Fibroblast of lung (primary cell): ENCODE results near the gene TMEM175.

Experiments used
- EZH2 ChIP-seq: IDR thresholded peaks from 2 replicates; pipeline ENCODE4 v1.5.1; 2012; ENCODE audit warnings: low read length, control low read depth, mild to moderate bottlenecking; ENCODE audit errors: missing control alignments
- TF ChIP-seq, protein P1 (sequence below), 2 donors: IDR thresholded peaks in 1 of 2; conservative IDR thresholded peaks in 1 of 2; 1 replicate in 1 of 2; 2 replicates in 1 of 2; pipeline ENCODE4 v1.5.1; 2011 to 2012; ENCODE audit warnings: low read length in 2 of 2, control low read depth in 1 of 2, inconsistent platforms in 1 of 2, low read depth in 1 of 2, mild to moderate bottlenecking in 1 of 2

DNA sequence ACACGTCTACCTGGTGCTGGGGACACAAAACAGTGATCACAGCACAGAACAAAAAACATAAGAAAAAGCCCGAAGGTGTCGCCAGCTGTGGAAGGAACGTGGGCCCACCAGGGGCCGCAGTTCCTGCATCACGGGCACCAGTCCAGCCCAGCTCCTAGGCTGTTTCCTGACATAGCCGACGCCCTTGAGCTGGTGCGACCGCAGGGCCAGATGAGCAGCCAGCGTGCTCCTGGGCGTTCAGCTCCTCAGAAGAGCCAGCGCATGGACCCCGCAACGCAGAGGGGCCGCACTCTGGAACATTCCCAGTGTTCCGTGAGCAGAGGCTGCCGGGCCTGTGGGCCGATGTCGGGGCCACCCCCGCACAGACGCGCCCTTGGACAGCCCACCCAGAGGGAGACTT lies 44.2 kb upstream of the TMEM175 start:
- no peak for TF ChIP-seq EZH2
- TF ChIP-seq, protein P1, sequence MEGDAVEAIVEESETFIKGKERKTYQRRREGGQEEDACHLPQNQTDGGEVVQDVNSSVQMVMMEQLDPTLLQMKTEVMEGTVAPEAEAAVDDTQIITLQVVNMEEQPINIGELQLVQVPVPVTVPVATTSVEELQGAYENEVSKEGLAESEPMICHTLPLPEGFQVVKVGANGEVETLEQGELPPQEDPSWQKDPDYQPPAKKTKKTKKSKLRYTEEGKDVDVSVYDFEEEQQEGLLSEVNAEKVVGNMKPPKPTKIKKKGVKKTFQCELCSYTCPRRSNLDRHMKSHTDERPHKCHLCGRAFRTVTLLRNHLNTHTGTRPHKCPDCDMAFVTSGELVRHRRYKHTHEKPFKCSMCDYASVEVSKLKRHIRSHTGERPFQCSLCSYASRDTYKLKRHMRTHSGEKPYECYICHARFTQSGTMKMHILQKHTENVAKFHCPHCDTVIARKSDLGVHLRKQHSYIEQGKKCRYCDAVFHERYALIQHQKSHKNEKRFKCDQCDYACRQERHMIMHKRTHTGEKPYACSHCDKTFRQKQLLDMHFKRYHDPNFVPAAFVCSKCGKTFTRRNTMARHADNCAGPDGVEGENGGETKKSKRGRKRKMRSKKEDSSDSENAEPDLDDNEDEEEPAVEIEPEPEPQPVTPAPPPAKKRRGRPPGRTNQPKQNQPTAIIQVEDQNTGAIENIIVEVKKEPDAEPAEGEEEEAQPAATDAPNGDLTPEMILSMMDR (conservative IDR thresholded peaks at IDR 0.05 in 1 of 2, IDR thresholded peaks at IDR 0.05 in 1 of 2; ENCODE audit: low read depth in 1 of 2, low read length in 2 of 2) = no peak
